ENCODE data around the gene NGEF.
"Not testable (repeated sequence)": the region's sequence is repeated elsewhere in the genome, so short reads cannot be mapped to it uniquely, and the experiment has no call there.

Gene NGEF

DNA sequence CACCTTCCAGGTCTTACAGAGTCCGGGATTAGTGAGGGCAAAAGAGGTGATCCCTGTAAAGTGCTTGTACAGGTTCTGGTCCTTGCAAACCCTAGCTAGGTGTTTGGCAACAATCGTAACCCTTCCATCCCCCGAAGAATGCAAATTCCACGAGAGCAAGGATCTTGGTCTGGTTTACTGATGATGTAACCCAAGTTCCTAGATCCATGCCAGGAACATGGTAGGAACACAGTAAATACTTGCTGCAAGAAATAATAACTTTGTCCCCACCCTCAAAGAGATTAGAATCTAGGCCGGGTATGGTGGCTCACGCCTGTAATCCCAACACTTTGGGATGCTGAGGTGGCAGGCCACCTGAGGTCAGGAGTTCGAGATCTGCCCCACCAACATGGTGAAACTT lies 12.7 kb upstream of the NGEF start:
- no peak for DNase-seq (ENCODE audit: low spot score)
- TF ChIP-seq, protein P1, sequence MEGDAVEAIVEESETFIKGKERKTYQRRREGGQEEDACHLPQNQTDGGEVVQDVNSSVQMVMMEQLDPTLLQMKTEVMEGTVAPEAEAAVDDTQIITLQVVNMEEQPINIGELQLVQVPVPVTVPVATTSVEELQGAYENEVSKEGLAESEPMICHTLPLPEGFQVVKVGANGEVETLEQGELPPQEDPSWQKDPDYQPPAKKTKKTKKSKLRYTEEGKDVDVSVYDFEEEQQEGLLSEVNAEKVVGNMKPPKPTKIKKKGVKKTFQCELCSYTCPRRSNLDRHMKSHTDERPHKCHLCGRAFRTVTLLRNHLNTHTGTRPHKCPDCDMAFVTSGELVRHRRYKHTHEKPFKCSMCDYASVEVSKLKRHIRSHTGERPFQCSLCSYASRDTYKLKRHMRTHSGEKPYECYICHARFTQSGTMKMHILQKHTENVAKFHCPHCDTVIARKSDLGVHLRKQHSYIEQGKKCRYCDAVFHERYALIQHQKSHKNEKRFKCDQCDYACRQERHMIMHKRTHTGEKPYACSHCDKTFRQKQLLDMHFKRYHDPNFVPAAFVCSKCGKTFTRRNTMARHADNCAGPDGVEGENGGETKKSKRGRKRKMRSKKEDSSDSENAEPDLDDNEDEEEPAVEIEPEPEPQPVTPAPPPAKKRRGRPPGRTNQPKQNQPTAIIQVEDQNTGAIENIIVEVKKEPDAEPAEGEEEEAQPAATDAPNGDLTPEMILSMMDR (IDR thresholded peaks at IDR 0.05; ENCODE audit: extremely low read depth, missing control alignments): no peak

DNA sequence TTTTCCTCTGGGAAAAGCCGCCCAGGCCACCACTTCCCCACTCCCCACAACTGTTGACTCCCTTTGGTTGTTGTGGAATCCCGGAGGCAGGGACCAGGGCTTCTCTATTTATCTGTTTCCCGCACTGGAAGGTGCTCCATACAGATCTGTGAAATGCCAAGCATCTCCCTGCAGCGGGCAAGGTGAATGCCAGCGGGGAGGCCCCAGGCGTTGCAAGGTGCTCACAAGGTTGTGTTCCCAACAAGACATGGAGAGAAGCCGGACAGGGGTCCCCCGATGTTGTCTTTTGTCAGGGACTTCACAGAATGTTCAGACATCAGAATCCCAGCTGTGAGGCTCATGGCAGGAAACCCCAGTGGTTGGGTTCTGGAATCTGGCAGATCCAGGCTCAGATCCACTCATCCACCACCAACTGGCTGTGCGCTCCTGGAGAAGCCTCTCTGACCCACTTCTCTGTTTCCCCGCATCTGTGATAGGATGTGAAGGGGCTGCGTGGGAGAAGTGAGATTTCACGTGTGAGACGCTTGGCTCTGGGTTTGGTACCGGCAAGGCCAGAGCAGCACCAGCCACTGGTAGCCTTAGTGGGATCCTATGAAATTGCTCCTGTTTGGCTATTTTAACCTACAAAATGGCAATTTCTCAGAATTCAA lies 10.8 kb upstream of the NGEF start:
- DNase-seq (ENCODE audit: low spot score): no peak
- TF ChIP-seq, protein P1 (IDR thresholded peaks at IDR 0.05; ENCODE audit: extremely low read depth, missing control alignments): no peak

DNA sequence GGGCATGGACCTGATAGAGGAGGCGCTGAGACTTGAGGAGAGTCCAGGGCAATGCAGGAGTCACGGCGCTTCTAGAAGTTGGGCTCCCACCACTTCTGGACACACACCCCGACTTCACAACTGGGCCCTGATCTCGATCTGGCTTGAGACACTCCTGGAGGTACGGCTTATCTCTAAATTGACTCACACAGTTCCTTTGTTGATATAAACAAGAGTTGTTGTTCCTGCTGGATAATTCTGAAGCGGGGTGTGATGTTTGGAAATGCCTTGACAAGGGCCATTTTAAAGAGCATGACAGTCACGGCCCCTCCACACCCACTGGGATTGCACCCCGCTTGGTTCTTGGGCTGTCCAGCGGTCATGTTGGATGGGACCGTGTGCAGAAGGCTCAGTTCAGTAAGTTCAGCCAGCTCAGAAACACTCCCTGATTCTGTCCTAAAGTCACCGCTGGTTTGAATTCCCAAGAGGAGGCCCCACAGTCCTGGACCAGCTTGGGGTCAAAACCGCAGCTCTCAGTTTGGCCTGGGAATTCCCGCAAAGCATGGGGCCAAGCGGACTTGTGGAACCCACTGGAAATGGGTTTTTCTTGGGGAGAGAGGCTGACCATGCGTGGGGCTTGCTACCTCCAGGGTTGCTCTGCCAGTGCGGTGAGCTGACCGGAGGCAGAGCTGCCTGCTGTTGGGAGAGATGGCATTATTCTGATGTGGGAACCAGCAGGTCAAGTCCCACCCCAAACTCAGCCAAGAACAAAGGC lies 10.1 kb upstream of the NGEF start:
- DNase-seq (ENCODE audit: low spot score): no peak
- TF ChIP-seq, protein P1 (IDR thresholded peaks at IDR 0.05; ENCODE audit: extremely low read depth, missing control alignments): no peak

DNA sequence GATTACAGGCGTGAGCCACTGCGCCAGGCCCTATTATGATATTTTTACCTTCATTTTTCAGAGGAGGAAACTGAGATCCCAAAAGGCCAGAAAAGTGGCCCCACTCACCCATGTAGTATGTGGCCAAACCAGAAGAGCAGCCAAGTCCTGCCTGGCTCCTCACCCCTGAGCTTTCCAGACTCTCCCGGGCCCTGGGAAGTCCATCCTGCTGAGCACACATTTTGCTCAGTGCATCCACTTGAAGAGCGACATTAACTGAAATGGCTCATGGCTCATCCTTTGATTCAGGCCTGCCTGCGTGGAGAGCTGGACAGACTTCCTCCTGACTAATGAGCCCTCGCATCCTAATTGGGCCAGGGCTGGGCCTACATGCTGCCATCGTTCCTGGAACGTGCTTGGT lies 9.5 kb upstream of the NGEF start:
- DNase-seq (ENCODE audit: low spot score): no peak
- TF ChIP-seq, protein P1 (IDR thresholded peaks at IDR 0.05; ENCODE audit: extremely low read depth, missing control alignments): no peak

DNA sequence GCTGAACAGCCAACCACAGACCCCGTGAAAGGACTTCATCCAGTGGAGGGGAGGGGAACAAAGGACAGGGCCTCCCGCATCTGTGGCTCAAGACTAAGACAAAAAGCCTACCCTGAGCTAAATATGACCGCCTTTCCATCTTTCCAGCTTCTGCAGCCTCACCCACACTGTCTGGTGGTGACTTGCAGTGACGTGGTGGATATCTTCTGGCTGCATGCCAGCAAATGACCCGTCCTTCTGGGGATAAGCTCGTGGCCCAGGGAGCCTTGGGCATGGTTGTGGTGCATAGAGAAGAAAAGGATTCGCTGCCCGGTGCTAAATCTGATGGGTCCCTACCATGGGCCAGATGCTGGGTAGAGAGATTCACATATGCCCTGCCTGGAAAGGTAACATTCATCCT lies 8.7 kb upstream of the NGEF start:
- TF ChIP-seq, protein P1 (IDR thresholded peaks at IDR 0.05; ENCODE audit: extremely low read depth, missing control alignments): no peak
- DNase-seq (ENCODE audit: low spot score): no peak

DNA sequence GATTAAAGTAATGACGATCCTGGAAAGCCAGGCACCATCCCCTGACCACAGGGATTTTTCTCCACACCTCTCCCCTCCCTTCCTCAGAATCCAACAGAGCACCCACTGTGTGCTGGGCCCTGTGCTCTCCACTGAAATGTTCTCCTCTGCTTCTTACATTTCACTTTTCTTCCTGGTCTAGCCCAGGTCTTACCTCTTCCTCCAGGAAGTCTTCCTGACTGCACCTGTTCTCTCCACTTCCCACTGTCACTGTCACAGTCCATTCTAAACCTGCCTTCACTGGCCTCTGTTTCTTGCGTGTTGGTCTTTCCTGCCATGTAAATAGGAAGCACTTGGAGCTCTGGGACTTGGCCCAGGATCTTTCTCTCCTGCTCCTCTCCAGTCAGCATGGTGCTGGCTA lies 7.4 kb upstream of the NGEF start:
- DNase-seq (ENCODE audit: low spot score): no peak
- TF ChIP-seq, protein P1 (IDR thresholded peaks at IDR 0.05; ENCODE audit: extremely low read depth, missing control alignments): no peak

DNA sequence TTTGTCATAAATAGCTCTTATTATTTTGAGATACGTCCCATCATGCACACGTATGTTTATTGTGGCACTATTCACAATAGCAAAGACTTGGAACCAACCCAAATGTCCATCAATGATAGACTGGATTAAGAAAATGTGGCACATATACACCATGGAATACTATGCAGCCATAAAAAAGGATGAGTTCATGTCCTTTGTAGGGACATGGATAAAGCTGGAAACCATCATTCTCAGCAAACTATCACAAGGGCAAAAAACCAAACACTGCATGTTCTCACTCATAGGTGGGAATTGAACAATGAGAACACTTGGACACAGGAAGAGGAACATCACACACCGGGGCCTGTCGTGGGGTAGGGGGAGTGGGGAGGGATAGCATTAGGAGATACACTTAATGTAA lies 6.6 kb upstream of the NGEF start:
- DNase-seq (ENCODE audit: low spot score): not testable (repeated sequence)

DNA sequence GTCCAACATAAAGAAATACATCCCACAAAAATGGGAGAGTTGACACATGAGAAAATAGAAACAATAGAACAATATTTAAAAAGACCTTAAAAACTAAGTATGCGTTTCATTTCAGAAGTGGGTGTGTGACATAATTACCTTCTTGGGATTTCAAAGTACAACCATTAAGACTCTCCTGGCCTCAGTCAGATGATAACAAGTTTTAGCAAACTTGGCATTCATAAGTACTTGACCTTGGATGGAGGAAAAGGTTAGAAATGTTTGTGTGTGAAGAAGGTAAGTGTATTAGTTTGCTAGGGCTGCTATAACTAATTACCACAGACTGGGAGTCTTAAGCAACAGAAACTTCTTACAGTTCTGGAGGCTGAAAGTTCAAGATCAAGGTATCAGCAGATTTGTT lies 4.9 kb upstream of the NGEF start:
- TF ChIP-seq, protein P1 (IDR thresholded peaks at IDR 0.05; ENCODE audit: extremely low read depth, missing control alignments): no peak
- no peak for DNase-seq (ENCODE audit: low spot score)
